GM21786 (cell line): Measurements from ENCODE around the gene BRIP1.

Experiments used
- ATAC-seq: cut with Tn5 transposase; IDR thresholded peaks from one replicate; pipeline ENCODE4 v1.9.1; 2021; ENCODE audit not compliant: unreplicated experiment

Gene BRIP1

GRCh38 chr17:61639818-61640217 lies 223.5 kb downstream of the BRIP1 start:
- no peak for ATAC-seq

- ATAC-seq = no peak
Measured at GRCh38 chr17:61638087-61638486, 225.2 kb downstream of the BRIP1 start.

GRCh38 chr17:61635913-61636432 lies 227.4 kb downstream of the BRIP1 start:
- ATAC-seq = no peak

GRCh38 chr17:61634942-61635538 lies 228.3 kb downstream of the BRIP1 start:
- ATAC-seq = no peak

GRCh38 chr17:61634011-61634539 lies 229.3 kb downstream of the BRIP1 start:
- ATAC-seq = no peak

GRCh38 chr17:61632826-61633225 lies 230.5 kb downstream of the BRIP1 start:
- ATAC-seq = no peak

- ATAC-seq = no peak
Measured at GRCh38 chr17:61631800-61632199, 231.5 kb downstream of the BRIP1 start.
